K562 (cell line): ENCODE data around the gene HRH1.

Experiments
- ATF7 ChIP-seq: fragments of 450-650 bp; IDR thresholded peaks from 2 replicates; pipeline ENCODE4 v1.7.1; 2014; ENCODE audit warnings: mild to moderate bottlenecking, moderate library complexity
- CEBPG ChIP-seq, 3 experiments: fragments of 200-800 bp in 1 of 3; sonication (Bioruptor generic) in 1 of 3; sonication (generic) in 1 of 3; formaldehyde crosslinking in 1 of 3; IDR thresholded peaks in 2 of 3; conservative IDR thresholded peaks in 1 of 3; 2 replicates each; pipeline versions ENCODE4 v1.6.1 to v1.8.0; 2016 to 2022; ENCODE audit warnings: missing compliant biosample characterization in 2 of 3, missing genetic modification characterization in 2 of 3, mild to moderate bottlenecking in 1 of 3, missing genetic modification reagents in 1 of 3
- ETS1 ChIP-seq: conservative IDR thresholded peaks from 2 replicates; pipeline ENCODE4 v1.6.1; 2011; ENCODE audit warnings: low read depth, mild to moderate bottlenecking, low read length; ENCODE audit not compliant: control insufficient read depth
- MCM3 ChIP-seq: fragments of 450-650 bp; IDR thresholded peaks from 2 replicates; pipeline ENCODE4 v1.6.1; 2016
- PKNOX1 ChIP-seq: fragments of 450-650 bp; IDR thresholded peaks from 2 replicates; pipeline ENCODE4 v1.6.1; 2016
- PRPF4 ChIP-seq: fragments of 200-400 bp; formaldehyde crosslinking; IDR thresholded peaks from one replicate; pipeline ENCODE4 v1.6.1; 2017; ENCODE audit warnings: low read length, low read depth, mild to moderate bottlenecking; ENCODE audit not compliant: insufficient read depth, poor library complexity, severe bottlenecking
- SP1 ChIP-seq: sonication (generic); formaldehyde crosslinking; IDR thresholded peaks from 2 replicates; pipeline ENCODE4 v1.8.1; 2022; ENCODE audit warnings: mild to moderate bottlenecking, missing genetic modification reagents
- TCF7L2 ChIP-seq: fragments of 150-350 bp; IDR thresholded peaks from 2 replicates; pipeline ENCODE4 v1.6.1; 2016; ENCODE audit warnings: low read depth, mild to moderate bottlenecking, low read length, moderate library complexity
- TEAD4 ChIP-seq, 2 experiments: sonication (generic) in 1 of 2; formaldehyde crosslinking in 1 of 2; IDR thresholded peaks; 2 replicates each; pipeline versions ENCODE4 v1.6.1 to v1.8.0; 2012 to 2022; ENCODE audit warnings: borderline replicate concordance in 1 of 2, inconsistent platforms in 1 of 2, low read length in 1 of 2, mild to moderate bottlenecking in 1 of 2, missing genetic modification reagents in 1 of 2
- ZBTB43 ChIP-seq: sonication (generic); formaldehyde crosslinking; IDR thresholded peaks from 2 replicates; pipeline ENCODE4 v1.8.0; 2023; ENCODE audit warnings: mild to moderate bottlenecking, missing genetic modification reagents
- TF ChIP-seq, protein P1 (sequence below): fragments of 250-450 bp; sonication (Bioruptor Pico); IDR thresholded peaks from 2 replicates; pipeline ENCODE4 v1.5.0; 2020; ENCODE audit warnings: mild to moderate bottlenecking, borderline replicate concordance
- TF ChIP-seq, protein P2 (sequence below): IDR thresholded peaks from 2 replicates; pipeline ENCODE4 v1.6.1; 2012; ENCODE audit warnings: low read depth, low read length, improper control_type of control experiment, borderline replicate concordance

DNA sequence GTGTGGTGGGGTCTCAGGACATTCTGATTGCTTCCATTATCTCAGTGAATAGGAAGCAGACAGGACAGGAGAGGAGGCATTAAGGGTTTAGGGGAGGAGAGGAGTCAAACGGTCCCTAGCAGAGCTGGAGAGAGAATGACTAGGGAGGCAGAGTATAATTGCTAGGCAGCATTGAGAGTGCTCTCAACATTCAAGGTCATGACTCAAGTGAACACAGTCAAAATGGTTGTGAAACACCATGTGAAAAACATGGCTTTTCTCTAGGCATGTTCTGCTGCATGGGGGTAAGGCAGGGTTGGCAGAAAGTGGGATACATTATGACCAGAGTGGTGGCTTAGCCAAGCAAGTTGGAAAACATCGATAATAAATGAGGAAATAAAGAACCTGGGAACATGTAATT is 19.5 kb upstream of the HRH1 start:
- TF ChIP-seq PKNOX1 (no peak), TCF7L2 (no peak), ZBTB43 (CRISPR knock-in tag) (no peak), ETS1 (no peak), PRPF4 (no peak), TEAD4 (IDR thresholded peaks at IDR 0.05; ENCODE audit: low read length) (no peak), TEAD4 (CRISPR knock-in tag; IDR thresholded peaks at IDR 0.05; ENCODE audit: borderline replicate concordance) (no peak), ATF7 (no peak), MCM3 (no peak), SP1 (CRISPR knock-in tag) (no peak), CEBPG (CRISPR knock-in tag; IDR thresholded peaks at IDR 0.05) (no peak), CEBPG (tag; conservative IDR thresholded peaks at IDR 0.05 in 1 of 2, IDR thresholded peaks at IDR 0.05 in 1 of 2) (no peak)
- TF ChIP-seq, protein P1, sequence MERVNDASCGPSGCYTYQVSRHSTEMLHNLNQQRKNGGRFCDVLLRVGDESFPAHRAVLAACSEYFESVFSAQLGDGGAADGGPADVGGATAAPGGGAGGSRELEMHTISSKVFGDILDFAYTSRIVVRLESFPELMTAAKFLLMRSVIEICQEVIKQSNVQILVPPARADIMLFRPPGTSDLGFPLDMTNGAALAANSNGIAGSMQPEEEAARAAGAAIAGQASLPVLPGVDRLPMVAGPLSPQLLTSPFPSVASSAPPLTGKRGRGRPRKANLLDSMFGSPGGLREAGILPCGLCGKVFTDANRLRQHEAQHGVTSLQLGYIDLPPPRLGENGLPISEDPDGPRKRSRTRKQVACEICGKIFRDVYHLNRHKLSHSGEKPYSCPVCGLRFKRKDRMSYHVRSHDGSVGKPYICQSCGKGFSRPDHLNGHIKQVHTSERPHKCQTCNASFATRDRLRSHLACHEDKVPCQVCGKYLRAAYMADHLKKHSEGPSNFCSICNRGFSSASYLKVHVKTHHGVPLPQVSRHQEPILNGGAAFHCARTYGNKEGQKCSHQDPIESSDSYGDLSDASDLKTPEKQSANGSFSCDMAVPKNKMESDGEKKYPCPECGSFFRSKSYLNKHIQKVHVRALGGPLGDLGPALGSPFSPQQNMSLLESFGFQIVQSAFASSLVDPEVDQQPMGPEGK (CRISPR knock-in tag) = no peak
- TF ChIP-seq, protein P2, sequence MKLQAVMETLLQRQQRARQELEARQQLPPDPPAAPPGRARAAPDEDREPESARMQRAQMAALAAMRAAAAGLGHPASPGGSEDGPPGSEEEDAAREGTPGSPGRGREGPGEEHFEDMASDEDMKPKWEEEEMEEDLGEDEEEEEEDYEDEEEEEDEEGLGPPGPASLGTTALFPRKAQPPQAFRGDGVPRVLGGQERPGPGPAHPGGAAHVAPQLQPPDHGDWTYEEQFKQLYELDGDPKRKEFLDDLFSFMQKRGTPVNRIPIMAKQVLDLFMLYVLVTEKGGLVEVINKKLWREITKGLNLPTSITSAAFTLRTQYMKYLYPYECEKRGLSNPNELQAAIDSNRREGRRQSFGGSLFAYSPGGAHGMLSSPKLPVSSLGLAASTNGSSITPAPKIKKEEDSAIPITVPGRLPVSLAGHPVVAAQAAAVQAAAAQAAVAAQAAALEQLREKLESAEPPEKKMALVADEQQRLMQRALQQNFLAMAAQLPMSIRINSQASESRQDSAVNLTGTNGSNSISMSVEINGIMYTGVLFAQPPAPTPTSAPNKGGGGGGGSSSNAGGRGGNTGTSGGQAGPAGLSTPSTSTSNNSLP = no peak
